HEK293T (cell line): ENCODE measurements around the gene ANTXR1.

Source experiments
- BHLHE40 ChIP-seq: fragments of 450-650 bp; IDR thresholded peaks from 2 replicates; pipeline ENCODE4 v1.6.1; 2016; ENCODE audit warnings: mild to moderate bottlenecking, moderate library complexity, borderline replicate concordance
- CTBP1 ChIP-seq: fragments of 450-650 bp; IDR thresholded peaks from 2 replicates; pipeline ENCODE4 v1.6.1; 2016; ENCODE audit warnings: borderline replicate concordance
- ELF4 ChIP-seq: fragments of 450-650 bp; IDR thresholded peaks from 2 replicates; pipeline ENCODE4 v1.6.1; 2017; ENCODE audit warnings: antibody characterized with exemption
- FOXK2 ChIP-seq: fragments of 450-650 bp; IDR thresholded peaks from 2 replicates; pipeline ENCODE4 v1.6.1; 2016; ENCODE audit warnings: mild to moderate bottlenecking
- FOXM1 ChIP-seq: fragments of 450-650 bp; IDR thresholded peaks from 2 replicates; pipeline ENCODE4 v1.6.1; 2017; ENCODE audit warnings: mild to moderate bottlenecking, borderline replicate concordance
- LEF1 ChIP-seq: fragments of 450-650 bp; IDR thresholded peaks from 2 replicates; pipeline ENCODE4 v1.6.1; 2017; ENCODE audit warnings: mild to moderate bottlenecking, borderline replicate concordance
- NFRKB ChIP-seq: fragments of 450-650 bp; IDR thresholded peaks from 2 replicates; pipeline ENCODE4 v1.6.1; 2016; ENCODE audit warnings: mild to moderate bottlenecking, moderate library complexity
- SP1 ChIP-seq: fragments of 450-650 bp; IDR thresholded peaks from 2 replicates; pipeline ENCODE4 v1.6.1; 2017
- SUZ12 ChIP-seq: fragments of 450-650 bp; IDR thresholded peaks from 2 replicates; pipeline ENCODE4 v1.6.1; 2016; ENCODE audit warnings: mild to moderate bottlenecking
- TARDBP ChIP-seq: fragments of 450-650 bp; IDR thresholded peaks from 2 replicates; pipeline ENCODE4 v1.6.1; 2016
- ZNF384 ChIP-seq: fragments of 450-650 bp; IDR thresholded peaks from 2 replicates; pipeline ENCODE4 v1.6.1; 2016
- TF ChIP-seq, protein P1 (sequence below): fragments of 450-650 bp; IDR thresholded peaks from 2 replicates; pipeline ENCODE4 v1.6.1; 2016

DNA sequence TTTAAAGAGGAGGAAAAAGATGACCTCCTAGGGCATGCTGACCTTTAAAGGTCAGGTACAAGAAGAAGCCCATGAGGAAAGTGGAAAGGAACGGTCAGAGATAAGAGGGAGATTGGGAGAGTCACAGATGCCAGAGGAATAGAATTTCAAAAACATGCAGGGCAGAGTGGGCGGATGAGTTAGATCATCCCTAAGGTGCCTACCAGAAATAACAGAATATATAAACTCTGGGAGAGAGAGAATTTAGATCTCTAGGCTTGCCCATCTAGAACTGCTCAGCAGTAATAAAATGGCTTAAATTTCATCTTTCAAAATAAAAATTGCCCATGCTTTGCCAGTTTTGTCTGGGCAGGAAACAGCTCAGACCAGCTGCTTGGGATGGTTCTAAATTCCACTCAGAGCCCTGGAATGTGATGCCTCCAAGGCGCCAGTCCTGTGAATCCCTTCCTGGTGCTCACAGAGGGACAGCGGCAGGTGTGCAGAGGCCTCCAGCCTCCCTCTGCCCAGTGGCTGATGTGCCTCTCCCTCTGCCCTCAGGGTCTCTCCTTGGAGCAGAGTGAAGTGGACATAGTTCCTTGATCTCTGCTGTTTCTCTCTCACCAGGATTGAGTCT, 130.9 kb downstream of the ANTXR1 start:
- TF ChIP-seq LEF1 (no peak), ZNF384 (no peak), FOXM1 (no peak), FOXK2 (no peak), CTBP1 (no peak), SP1 (no peak), SUZ12 (no peak), BHLHE40 (no peak), ELF4 (no peak), NFRKB (no peak), TARDBP (no peak)
- TF ChIP-seq, protein P1, sequence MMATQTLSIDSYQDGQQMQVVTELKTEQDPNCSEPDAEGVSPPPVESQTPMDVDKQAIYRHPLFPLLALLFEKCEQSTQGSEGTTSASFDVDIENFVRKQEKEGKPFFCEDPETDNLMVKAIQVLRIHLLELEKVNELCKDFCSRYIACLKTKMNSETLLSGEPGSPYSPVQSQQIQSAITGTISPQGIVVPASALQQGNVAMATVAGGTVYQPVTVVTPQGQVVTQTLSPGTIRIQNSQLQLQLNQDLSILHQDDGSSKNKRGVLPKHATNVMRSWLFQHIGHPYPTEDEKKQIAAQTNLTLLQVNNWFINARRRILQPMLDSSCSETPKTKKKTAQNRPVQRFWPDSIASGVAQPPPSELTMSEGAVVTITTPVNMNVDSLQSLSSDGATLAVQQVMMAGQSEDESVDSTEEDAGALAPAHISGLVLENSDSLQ = no peak
